Suprapubic skin (tissue), 4 donors: Measurements from ENCODE around the gene RGS7. TPM values are rescaled to one million over a fixed set of nuclear protein-coding genes. Genes with fewer than 3 reads are reported as not detected.

Experiments used
- DNase-seq, 2 donors: peaks; one replicate each; pipeline ENCODE4 v3.0.0-alpha.2; 2019; ENCODE audit warnings: low spot score in 2 of 2
- H3K27ac ChIP-seq: fragments of 200-600 bp; sonication (generic); one replicate; pipeline ENCODE4 v1.5.1; 2019
- H3K27me3 ChIP-seq: fragments of 200-600 bp; sonication (generic); one replicate; pipeline ENCODE4 v1.5.1; 2019
- H3K36me3 ChIP-seq: fragments of 200-600 bp; sonication (generic); one replicate; pipeline ENCODE4 v1.5.1; 2019
- H3K4me1 ChIP-seq: fragments of 200-600 bp; sonication (generic); one replicate; pipeline ENCODE4 v1.5.1; 2019
- H3K4me3 ChIP-seq: fragments of 200-600 bp; sonication (generic); one replicate; pipeline ENCODE4 v1.5.1; 2019; ENCODE audit warnings: mild to moderate bottlenecking
- H3K9me3 ChIP-seq: fragments of 200-600 bp; sonication (generic); one replicate; pipeline ENCODE4 v1.5.1; 2019
- CTCF ChIP-seq, 2 donors: fragments of 200-600 bp in 1 of 2; fragments of 450-650 bp in 1 of 2; sonication (generic) in 1 of 2; IDR thresholded peaks; one replicate each; pipeline ENCODE4 v1.5.1; 2016 to 2019; ENCODE audit warnings: antibody characterized with exemption in 2 of 2, mild to moderate bottlenecking in 1 of 2, moderate library complexity in 1 of 2
- EP300 ChIP-seq: sonication (generic); formaldehyde crosslinking; IDR thresholded peaks from one replicate; pipeline ENCODE4 v1.6.1; 2017; ENCODE audit warnings: antibody characterized with exemption
- POLR2A ChIP-seq, 2 donors: fragments of 450-650 bp; IDR thresholded peaks; one replicate each; pipeline ENCODE4 v1.6.1; 2017; ENCODE audit warnings: antibody characterized with exemption in 2 of 2, mild to moderate bottlenecking in 2 of 2, moderate library complexity in 2 of 2
- POLR2AphosphoS5 ChIP-seq, 3 donors: sonication (generic); formaldehyde crosslinking; IDR thresholded peaks; one replicate each; pipeline ENCODE4 v1.6.1; 2017; ENCODE audit warnings: antibody characterized with exemption in 3 of 3
- WGBS: methylation state at CpG from one replicate; pipeline ENCODE4 v1.1.5; 2018; 5-methylcytosine and 5-hydroxymethylcytosine counted together
- total RNA-seq, 4 donors: library from RNA; depleted of rRNA; stranded (reverse); fragments of >200 nt; gene quantifications; one replicate each; pipeline ENCODE4 v1.1.0, GENCODE V29; 2016

RGS7 gene
- total RNA-seq, 4 donors from 2014 or later = not detected

- H3K27ac ChIP-seq = no peak overlapping the region
- H3K36me3 ChIP-seq = no peaks in the 10 kb centered on the region
- 60% methylated on average over 2 of the region's 2 CpGs for WGBS
- TF ChIP-seq CTCF (IDR thresholded peaks at IDR 0.05) = no peak
- no peaks in the 10 kb centered on the region for H3K27me3 ChIP-seq
- no peaks in the 10 kb centered on the region for H3K4me1 ChIP-seq
- DNase-seq = no peak
- H3K4me3 ChIP-seq = no peak overlapping the region
- no peaks in the 10 kb centered on the region for H3K9me3 ChIP-seq
Measured at GRCh38 chr1:241332987-241333386, 24.0 kb downstream of the RGS7 start.

GRCh38 chr1:241332037-241332409, 25.0 kb downstream of the RGS7 start:
- H3K4me3 ChIP-seq = no peak overlapping the region
- WGBS = 68% methylated on average over 4 of the region's 4 CpGs
- no peaks in the 10 kb centered on the region for H3K27me3 ChIP-seq
- H3K4me1 ChIP-seq = no peaks in the 10 kb centered on the region
- no peak for DNase-seq
- no peak overlapping the region for H3K27ac ChIP-seq
- H3K36me3 ChIP-seq = no peaks in the 10 kb centered on the region
- H3K9me3 ChIP-seq = no peaks in the 10 kb centered on the region
- TF ChIP-seq POLR2AphosphoS5 (IDR thresholded peaks at IDR 0.05) (no peak), EP300 (no peak), POLR2A (IDR thresholded peaks at IDR 0.05) (no peak), CTCF (IDR thresholded peaks at IDR 0.05) (no peak)

- H3K36me3 ChIP-seq = no peaks in the 10 kb centered on the region
- no peaks in the 10 kb centered on the region for H3K9me3 ChIP-seq
- H3K27me3 ChIP-seq = no peaks in the 10 kb centered on the region
- no peak for DNase-seq
- WGBS = 80% methylated on average over 3 of the region's 3 CpGs
- no peak overlapping the region for H3K27ac ChIP-seq
- H3K4me1 ChIP-seq = no peaks in the 10 kb centered on the region
- no peak overlapping the region for H3K4me3 ChIP-seq
- TF ChIP-seq POLR2A (IDR thresholded peaks at IDR 0.05) (no peak), CTCF (IDR thresholded peaks at IDR 0.05) (no peak), POLR2AphosphoS5 (IDR thresholded peaks at IDR 0.05) (no peak), EP300 (no peak)
Measured at GRCh38 chr1:241331328-241332036, 25.5 kb downstream of the RGS7 start.

DNA sequence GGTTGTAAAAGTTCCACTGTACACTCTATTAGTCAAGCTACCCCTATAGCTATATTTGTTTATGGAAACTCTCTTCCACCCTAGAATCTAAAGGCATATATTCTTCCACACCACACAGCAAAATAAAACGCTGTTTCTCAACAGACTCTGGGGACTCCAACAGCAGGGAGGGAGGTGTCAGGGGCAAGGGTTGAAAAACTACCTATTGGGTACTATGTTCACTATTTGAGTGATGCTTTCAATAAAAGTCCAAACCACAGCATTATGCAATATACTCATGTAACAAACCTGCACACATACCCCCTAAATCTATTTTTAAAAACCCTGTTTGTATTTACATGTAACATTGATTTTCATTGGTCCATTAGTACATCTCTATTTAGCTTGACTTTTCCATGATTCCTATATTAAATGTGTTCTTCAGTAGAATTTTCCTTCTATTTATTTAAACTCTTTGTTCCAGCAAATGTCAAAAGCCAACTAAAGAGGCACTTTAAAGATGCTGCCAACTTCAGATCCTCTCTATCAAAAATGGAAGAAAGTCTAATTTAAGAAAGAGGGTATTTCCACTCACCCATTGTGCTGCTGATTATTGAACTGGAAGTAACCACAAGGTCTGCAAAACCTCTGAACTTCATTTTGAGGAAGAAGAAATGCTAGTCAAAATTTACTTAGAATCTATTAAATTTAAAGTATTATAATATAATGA, 26.2 kb downstream of the RGS7 start:
- Histone ChIP-seq H3K36me3 (no peaks in the 10 kb centered on the region), H3K27ac (no peak overlapping the region), H3K4me3 (no peak overlapping the region), H3K9me3 (no peaks in the 10 kb centered on the region), H3K27me3 (no peaks in the 10 kb centered on the region), H3K4me1 (no peaks in the 10 kb centered on the region)
- no peak for DNase-seq
- WGBS = 63% methylated on average over 1 of the region's 1 CpG
- no peak for TF ChIP-seq CTCF (IDR thresholded peaks at IDR 0.05)
- no peak for TF ChIP-seq POLR2A (IDR thresholded peaks at IDR 0.05)
- TF ChIP-seq EP300 = no peak
- no peak for TF ChIP-seq POLR2AphosphoS5 (IDR thresholded peaks at IDR 0.05)

DNA sequence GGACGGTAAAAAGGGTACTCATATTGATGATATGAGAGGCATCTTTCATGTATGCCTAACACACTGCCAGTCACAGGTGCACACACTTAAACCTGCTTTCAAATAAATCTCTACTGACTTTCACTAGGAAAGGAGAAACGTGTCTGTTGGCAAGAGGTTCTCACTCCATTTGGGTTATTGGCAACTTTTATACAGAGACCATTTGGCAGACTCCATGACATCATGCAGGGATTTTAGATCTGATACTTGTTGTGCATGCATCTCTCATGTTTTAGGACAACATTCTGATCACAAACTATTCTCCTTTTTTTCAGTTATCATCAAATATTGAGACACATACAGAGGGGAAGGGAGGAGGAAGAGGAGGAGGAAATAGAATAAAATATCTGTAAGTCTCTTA, 31.5 kb downstream of the RGS7 start:
- no peaks in the 10 kb centered on the region for H3K36me3 ChIP-seq
- H3K4me3 ChIP-seq = no peak overlapping the region
- TF ChIP-seq POLR2AphosphoS5 (IDR thresholded peaks at IDR 0.05) = no peak
- TF ChIP-seq POLR2A (IDR thresholded peaks at IDR 0.05) = no peak
- TF ChIP-seq EP300 = no peak
- no peak for TF ChIP-seq CTCF (IDR thresholded peaks at IDR 0.05)
- no peak overlapping the region for H3K27ac ChIP-seq
- DNase-seq = no peak
- no peaks in the 10 kb centered on the region for H3K27me3 ChIP-seq
- H3K4me1 ChIP-seq = no peaks in the 10 kb centered on the region
- 83% methylated on average over 2 of the region's 2 CpGs for WGBS
- no peaks in the 10 kb centered on the region for H3K9me3 ChIP-seq
